Activated CD8-positive, alpha-beta T cell treated with anti-CD3 and anti-CD28 coated beads for 36 hours (primary cell): ENCODE data around the gene KDM4C. TPM values are rescaled to one million over a fixed set of nuclear protein-coding genes. Genes with fewer than 3 reads are reported as not detected.

Experiments used
- ATAC-seq: fragments of 200-7000 bp; cut with Tn5 transposase; one replicate; pipeline ENCODE4 v1.10.0; 2021; ENCODE audit warnings: mild to moderate bottlenecking, moderate library complexity
- CTCF ChIA-PET: fragments of 350-600 bp; sonication (Branson Sonifier 250); formaldehyde crosslinking; loops from one replicate; lab custom pipeline; 2021; ENCODE audit warnings: antibody characterized with exemption; lab: Charles Lee
- POLR2A ChIA-PET: fragments of 350-600 bp; sonication (Branson Sonifier 250); formaldehyde crosslinking; loops from one replicate; lab custom pipeline; 2021; ENCODE audit warnings: antibody characterized with exemption; lab: Charles Lee
- DNase-seq: peaks from one replicate; pipeline ENCODE4 v3.0.0-alpha.2; 2020
- H3K27ac Mint-ChIP-seq: one replicate; pipeline ENCODE4 v1.8.0; 2021; ENCODE audit warnings: mild to moderate bottlenecking, mixed read lengths
- H3K27me3 Mint-ChIP-seq: one replicate; pipeline ENCODE4 v1.8.0; 2021; ENCODE audit warnings: mixed read lengths
- H3K36me3 Mint-ChIP-seq: one replicate; pipeline ENCODE4 v1.8.0; 2021; ENCODE audit warnings: low read depth, mixed read lengths
- H3K4me1 Mint-ChIP-seq: one replicate; pipeline ENCODE4 v1.8.0; 2021; ENCODE audit warnings: low read depth, mixed read lengths
- H3K4me3 Mint-ChIP-seq: one replicate; pipeline ENCODE4 v1.8.0; 2021; ENCODE audit warnings: mild to moderate bottlenecking, moderate library complexity, mixed read lengths
- H3K9me3 Mint-ChIP-seq: one replicate; pipeline ENCODE4 v1.8.0; 2021; ENCODE audit warnings: mixed read lengths
- CTCF ChIP-seq: fragments of 200-600 bp; IDR thresholded peaks from one replicate; pipeline ENCODE4 v1.8.0; 2022; ENCODE audit warnings: antibody characterized with exemption, mild to moderate bottlenecking
- intact Hi-C: fragments of 100-400 bp; cut with micrococcal nuclease; formaldehyde crosslinking; loops from one replicate; pipeline ENCODE4 v1.10.0; 2022
- total RNA-seq, 2 experiments: library from RNA; stranded (reverse); gene quantifications; one replicate each; pipeline ENCODE4 v1.2.3, GENCODE V29; 2021

Gene KDM4C
- total RNA-seq, 2 experiments from 2014 or later: 31.1 to 32.9 TPM

GRCh38 chr9:7130266-7130820 lies 372.6 kb downstream of the KDM4C start:
- DNase-seq (no peak), ATAC-seq (no peak)
- Mint-ChIP-seq H3K27ac (no peak overlapping the region), H3K9me3 (no peaks in the 10 kb centered on the region), H3K4me1 (no peaks in the 10 kb centered on the region), H3K36me3 (peaks cover 44% of the 10 kb centered on the region), H3K4me3 (no peak overlapping the region), H3K27me3 (no peaks in the 10 kb centered on the region)
- no peak for TF ChIP-seq CTCF
- POLR2A ChIA-PET: no interaction called here
- CTCF ChIA-PET: no interaction called here
- intact Hi-C loops: no loop called here

- POLR2A ChIA-PET: interaction anchor here (0.7 kb wide), 1 partner anchor 256 kb away, joined by 3 read pairs; no protein-coding TSS in a partner anchor
- no peak overlapping the region for H3K4me3 Mint-ChIP-seq
- CTCF ChIA-PET: no interaction called here
- no peaks in the 10 kb centered on the region for H3K9me3 Mint-ChIP-seq
- no peak for ATAC-seq
- H3K4me1 Mint-ChIP-seq: no peaks in the 10 kb centered on the region
- peaks cover 41% of the 10 kb centered on the region for H3K36me3 Mint-ChIP-seq
- H3K27me3 Mint-ChIP-seq: no peaks in the 10 kb centered on the region
- no peak for DNase-seq
- TF ChIP-seq CTCF: no peak
- intact Hi-C loops: no loop called here
- no peak overlapping the region for H3K27ac Mint-ChIP-seq
These were observed 374.8 kb downstream of the KDM4C start for GRCh38 chr9:7132605-7133004.

GRCh38 chr9:7135735-7136134 lies 378.0 kb downstream of the KDM4C start:
- Mint-ChIP-seq H3K4me1 (no peaks in the 10 kb centered on the region), H3K4me3 (no peak overlapping the region), H3K27me3 (no peaks in the 10 kb centered on the region), H3K27ac (no peak overlapping the region), H3K36me3 (peaks cover 31% of the 10 kb centered on the region), H3K9me3 (no peaks in the 10 kb centered on the region)
- ChIA-PET CTCF (no interaction called here), POLR2A (no interaction called here)
- DNase-seq (no peak), ATAC-seq (no peak)
- TF ChIP-seq CTCF: no peak
- intact Hi-C loops: no loop called here

- Mint-ChIP-seq H3K36me3 (peaks cover 30% of the 10 kb centered on the region), H3K9me3 (no peaks in the 10 kb centered on the region), H3K27me3 (no peaks in the 10 kb centered on the region), H3K27ac (no peak overlapping the region), H3K4me3 (no peak overlapping the region), H3K4me1 (no peaks in the 10 kb centered on the region)
- POLR2A ChIA-PET: no interaction called here
- no peak for TF ChIP-seq CTCF
- no peak for ATAC-seq
- CTCF ChIA-PET: interaction anchor here (0.7 kb wide), 1 partner anchor 365 kb away, joined by 3 read pairs; no protein-coding TSS in a partner anchor
- intact Hi-C loops: no loop called here
- DNase-seq: no peak
These were observed 379.3 kb downstream of the KDM4C start for GRCh38 chr9:7137040-7137439.

- intact Hi-C loops: no loop called here
- no peak for DNase-seq
- POLR2A ChIA-PET: no interaction called here
- Mint-ChIP-seq H3K9me3 (no peaks in the 10 kb centered on the region), H3K27me3 (no peaks in the 10 kb centered on the region), H3K36me3 (peaks cover 29% of the 10 kb centered on the region), H3K4me1 (no peaks in the 10 kb centered on the region), H3K27ac (no peak overlapping the region), H3K4me3 (no peak overlapping the region)
- CTCF ChIA-PET: no interaction called here
- TF ChIP-seq CTCF: no peak
- ATAC-seq: no peak
These were observed 379.8 kb downstream of the KDM4C start for GRCh38 chr9:7137571-7137970.
